Astrocyte of the hippocampus (primary cell): ENCODE measurements around the gene RNU1-4.
"Not testable (repeated sequence)": the region's sequence is repeated elsewhere in the genome, so short reads cannot be mapped to it uniquely, and the experiment has no call there.

Experiments used
- DNase-seq: peaks from one replicate; pipeline ENCODE4 v3.0.0; 2011; ENCODE audit warnings: low read depth, low spot score

Gene RNU1-4

DNA sequence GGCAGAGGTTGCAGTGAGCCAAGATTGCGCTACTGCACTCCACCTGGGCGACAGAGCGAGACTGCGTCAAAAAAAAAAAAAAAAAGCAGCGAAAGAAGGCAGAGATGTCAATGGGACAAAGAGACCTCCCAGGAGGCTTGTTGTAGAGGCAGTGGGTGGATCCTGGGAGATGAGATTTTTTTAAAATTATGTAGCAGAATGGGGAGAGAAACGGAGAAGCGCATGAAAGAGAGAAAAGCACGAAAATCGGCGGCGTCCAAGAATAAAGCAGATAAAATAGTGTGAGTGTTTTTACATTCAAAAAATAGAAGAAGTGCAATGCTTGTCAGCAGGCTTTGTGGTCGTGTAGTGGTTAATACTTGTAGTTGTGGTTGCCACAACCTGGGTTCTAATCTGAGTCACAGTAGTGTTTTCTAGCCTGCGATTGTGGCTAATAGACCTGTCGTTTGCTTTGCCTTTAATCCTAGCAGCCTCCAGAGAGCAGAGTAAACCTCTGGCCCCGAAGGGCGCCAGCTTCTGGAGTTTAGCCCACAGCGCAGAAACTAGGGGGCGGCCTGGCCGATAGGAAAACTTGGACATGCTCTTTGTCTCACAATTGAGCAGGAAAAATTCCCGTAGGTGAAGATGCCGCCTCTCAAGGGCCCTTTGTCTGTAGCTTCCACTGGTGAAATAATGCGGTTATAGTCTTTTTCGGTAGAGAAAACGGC, 11.9 kb upstream of the RNU1-4 start:
- DNase-seq: peak; percentile 11

GRCh38 chr1:16732254-16732896, 7.9 kb upstream of the RNU1-4 start:
- not testable (repeated sequence) for DNase-seq

- DNase-seq: not testable (repeated sequence)
These were observed 914 bp downstream of the RNU1-4 start for GRCh38 chr1:16741230-16741629.

DNA sequence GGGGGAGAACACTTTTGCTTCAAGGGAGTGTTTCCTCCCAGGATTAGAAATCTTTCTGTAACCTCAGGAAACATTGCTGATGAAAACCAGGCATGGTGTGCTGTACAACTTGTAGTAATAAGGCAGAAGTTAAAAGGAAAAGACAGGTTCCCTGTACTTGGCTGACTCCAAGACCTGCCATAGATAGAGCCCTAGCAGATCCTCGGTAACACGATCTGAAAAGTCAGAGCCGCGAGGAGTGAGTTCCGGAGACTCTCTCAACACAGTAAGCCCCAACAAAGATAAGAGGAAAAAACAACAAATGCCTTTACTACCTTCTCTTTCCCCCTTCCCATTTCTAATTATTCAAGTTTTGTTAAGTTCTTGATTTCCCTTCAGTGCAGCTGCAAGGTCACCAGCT, 7.3 kb downstream of the RNU1-4 start:
- DNase-seq: not testable (repeated sequence)

DNA sequence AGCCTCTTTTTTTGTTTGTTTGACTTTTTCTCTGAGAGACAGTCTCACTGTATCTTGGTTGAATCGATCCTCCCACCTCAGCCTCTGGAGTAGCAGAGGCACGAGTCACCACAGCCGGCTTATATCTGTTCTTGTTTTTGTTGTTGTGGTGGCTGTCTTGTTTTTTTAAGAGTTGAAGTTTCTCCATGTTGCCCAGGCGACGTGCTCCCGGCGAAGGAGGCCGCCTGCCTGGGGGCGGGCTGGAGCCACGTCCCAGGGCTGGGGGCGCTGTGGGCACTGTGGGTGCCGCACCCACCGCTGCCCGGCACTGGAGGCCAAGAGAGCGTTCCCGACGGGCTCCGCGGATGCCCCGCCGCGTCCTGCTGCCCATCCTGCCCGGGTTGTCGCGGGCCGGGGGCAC, 8.4 kb downstream of the RNU1-4 start:
- not testable (repeated sequence) for DNase-seq

- DNase-seq: not testable (repeated sequence)
These were observed 9.9 kb downstream of the RNU1-4 start for GRCh38 chr1:16749910-16750888.

DNA sequence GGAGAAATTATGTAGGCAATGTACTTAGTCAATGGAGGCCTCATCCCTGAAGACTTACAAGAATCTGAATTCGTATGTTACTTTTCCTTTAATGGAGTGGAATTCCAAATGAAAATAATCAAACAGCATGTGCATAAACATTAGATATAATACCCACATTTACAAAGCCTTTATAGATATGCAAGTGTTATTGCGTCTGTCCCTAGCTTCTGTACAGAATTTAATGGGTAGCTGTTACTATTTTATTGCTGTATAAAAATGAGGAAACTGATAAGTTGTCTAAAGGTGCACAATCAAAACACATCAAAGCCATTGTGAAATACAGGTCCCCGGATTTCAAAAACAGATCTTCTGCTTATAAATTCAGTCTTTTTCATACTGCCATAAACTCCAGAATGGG, 12.5 kb downstream of the RNU1-4 start:
- DNase-seq: not testable (repeated sequence)

GRCh38 chr1:16755385-16755784, 15.1 kb downstream of the RNU1-4 start:
- not testable (repeated sequence) for DNase-seq

DNA sequence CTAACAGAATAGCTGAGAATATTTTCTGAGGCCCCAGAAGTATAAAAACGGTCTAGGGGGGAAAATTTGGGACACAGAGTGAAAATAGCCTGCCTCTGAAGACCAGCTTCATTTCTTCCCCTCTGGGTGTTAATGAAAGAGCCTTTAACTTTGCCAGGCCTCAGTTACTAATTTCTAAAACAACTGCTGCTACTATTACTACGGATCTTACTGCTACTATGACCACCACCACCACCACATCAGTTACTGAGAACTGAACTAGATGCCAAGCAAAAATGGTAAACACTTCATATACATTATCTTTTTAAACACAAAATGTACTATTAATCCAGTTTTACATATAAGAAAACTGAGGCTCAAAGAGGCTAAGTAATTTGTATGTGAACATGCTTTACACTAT, 15.6 kb downstream of the RNU1-4 start:
- DNase-seq: not testable (repeated sequence)

- DNase-seq: not testable (repeated sequence)
These were observed 17.3 kb downstream of the RNU1-4 start for GRCh38 chr1:16757574-16757973.

- DNase-seq: not testable (repeated sequence)
These were observed 17.7 kb downstream of the RNU1-4 start for GRCh38 chr1:16758060-16758459.

DNA sequence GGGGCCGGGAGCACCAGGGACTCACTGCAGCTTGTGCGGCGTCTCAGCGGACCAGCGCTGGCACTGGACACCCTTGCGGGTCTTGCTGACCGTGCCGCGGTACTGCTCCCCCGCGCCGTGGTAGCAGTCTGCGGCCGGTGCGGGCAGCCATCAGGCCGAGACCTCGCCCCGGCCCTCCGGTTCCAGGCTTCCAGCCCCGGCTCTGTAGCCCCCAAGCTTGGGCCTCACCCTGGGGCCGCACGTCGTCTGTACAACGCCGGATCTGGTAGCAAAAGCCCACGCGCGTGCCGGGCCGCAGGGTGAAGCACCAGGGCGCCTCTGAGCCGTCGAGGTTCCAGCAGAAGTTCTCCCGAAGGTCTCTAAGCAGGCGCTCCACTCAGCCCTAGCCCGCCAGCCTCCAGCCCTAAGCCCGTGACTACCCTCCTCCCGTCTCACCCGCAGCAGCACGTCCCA, 18.8 kb downstream of the RNU1-4 start:
- DNase-seq: not testable (repeated sequence)

- DNase-seq: not testable (repeated sequence)
These were observed 19.5 kb downstream of the RNU1-4 start for GRCh38 chr1:16759650-16760455.

GRCh38 chr1:16760456-16760765, 20.1 kb downstream of the RNU1-4 start:
- not testable (repeated sequence) for DNase-seq

- DNase-seq: not testable (repeated sequence)
These were observed 20.5 kb downstream of the RNU1-4 start for GRCh38 chr1:16760801-16761200.

GRCh38 chr1:16764248-16764819, 24.0 kb downstream of the RNU1-4 start:
- not testable (repeated sequence) for DNase-seq

GRCh38 chr1:16764820-16765655, 24.7 kb downstream of the RNU1-4 start:
- DNase-seq: not testable (repeated sequence)

- not testable (repeated sequence) for DNase-seq
These were observed 25.7 kb downstream of the RNU1-4 start for GRCh38 chr1:16765731-16766605.
